ENCODE results near the gene GABBR2.
"Not testable (repeated sequence)": the region's sequence is repeated elsewhere in the genome, so short reads cannot be mapped to it uniquely, and the experiment has no call there.

The GABBR2 gene

DNA sequence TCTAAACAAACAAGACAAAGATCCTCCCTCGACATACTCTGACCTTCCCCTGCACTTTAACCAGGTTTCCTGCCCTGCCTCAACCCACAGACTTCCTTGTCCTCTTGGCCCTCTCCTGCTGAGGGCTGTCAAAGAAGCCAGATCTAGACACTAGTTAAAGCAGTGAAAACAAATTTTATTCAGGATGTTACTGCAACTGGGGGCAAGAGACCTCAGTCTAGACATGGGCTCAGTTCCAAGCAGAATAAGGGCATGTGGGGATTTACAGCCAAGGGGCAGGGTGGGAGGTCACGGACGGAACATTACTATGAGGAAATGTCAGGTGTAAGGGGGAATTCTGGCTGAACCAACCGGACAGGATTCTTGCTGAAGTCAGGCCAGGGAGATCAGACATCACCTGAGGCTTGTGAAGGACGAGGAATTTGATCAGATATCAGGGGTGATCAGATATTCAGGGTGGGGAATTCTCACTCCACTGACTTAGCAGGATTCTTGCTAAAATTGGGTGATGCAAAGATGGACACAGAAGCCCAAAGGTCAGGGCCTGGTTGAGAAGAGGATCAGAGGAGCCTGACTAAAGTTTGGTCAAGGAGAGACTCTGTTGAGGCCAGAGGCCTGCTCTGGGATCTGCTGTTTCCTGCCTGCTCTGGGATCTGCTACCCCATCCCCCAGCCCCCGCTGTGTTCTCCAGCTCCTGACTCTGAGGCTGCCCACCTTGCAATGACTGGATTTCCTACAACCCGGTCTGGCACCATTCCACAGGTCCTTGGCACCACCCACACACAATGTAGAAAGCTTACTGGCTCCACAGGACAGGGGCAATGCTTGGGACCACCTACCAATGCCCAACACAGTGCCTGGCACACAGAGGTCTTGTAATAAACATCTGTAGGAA is 21.5 kb downstream of the GABBR2 start:
- DNase-seq (ENCODE audit: low read depth in 2 of 2): no peak

- DNase-seq (ENCODE audit: low read depth in 2 of 2): not testable (repeated sequence)
These were observed 23.9 kb downstream of the GABBR2 start for GRCh38 chr9:98684816-98685215.

DNA sequence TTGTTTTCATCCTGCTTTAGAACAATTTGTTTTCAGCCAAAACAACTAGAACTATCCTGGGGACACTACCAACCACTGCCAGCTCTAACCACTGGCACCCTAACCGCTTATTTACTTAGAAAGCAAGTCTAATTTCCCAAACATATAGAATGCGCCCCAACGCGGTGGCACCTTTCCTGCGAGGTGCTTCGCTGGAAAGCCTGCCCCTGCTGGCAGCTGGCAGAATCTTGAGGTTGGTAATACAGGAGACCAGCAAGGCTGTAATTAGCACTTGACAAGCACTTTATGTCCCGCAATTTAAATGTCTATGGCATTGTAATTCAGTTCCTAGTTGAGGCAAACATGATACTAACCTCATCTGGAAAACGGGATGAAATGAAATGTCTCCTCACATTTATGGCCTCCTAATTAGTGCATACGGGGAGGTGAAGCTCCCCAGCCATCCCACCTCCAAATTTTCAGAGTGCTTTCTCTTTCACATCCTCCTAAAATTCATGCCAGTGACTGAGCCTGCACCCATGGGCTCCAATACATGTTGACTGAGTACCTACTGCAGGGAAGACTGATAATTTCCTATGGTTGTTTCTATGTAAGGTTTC is 30.4 kb downstream of the GABBR2 start:
- no peak for DNase-seq (ENCODE audit: low read depth in 2 of 2)

- DNase-seq (ENCODE audit: low read depth in 2 of 2): no peak
These were observed 35.1 kb downstream of the GABBR2 start for GRCh38 chr9:98673681-98674080.

DNA sequence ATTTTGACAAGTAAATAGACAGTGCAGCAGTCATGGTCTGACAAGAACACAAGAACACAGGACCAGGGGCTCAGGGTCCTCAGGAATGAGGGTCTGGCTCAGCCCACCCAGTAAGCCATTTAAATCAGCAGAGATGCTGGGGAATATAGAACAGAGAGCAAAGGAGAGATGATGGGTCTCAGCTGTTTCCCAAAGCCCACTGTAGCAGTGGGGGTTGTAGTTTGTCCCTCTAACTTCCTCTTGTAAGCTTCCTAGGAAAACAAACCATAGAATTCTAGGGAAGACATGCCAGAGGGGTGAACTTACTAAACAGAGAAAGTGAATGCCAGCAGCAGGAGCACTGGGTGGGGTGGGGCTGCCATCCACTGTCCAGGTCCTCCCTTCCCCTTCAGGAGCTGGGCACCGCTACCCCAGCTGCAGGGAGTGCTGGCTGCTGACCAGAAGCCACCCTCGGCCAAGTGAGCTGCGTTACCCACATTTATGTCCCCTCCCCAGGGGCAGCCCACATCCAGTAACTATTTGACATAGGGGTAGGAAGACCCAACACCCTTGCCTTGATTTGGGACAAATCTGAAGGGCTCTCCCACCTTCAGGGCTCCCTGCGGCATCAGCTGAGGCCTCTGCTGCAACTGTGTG is 41.6 kb downstream of the GABBR2 start:
- no peak for DNase-seq (ENCODE audit: low read depth in 2 of 2)

- DNase-seq (ENCODE audit: low read depth in 2 of 2): no peak
These were observed 43.2 kb downstream of the GABBR2 start for GRCh38 chr9:98665501-98665900.

GRCh38 chr9:98660541-98660940 is 48.2 kb downstream of the GABBR2 start:
- no peak for DNase-seq (ENCODE audit: low read depth in 2 of 2)

DNA sequence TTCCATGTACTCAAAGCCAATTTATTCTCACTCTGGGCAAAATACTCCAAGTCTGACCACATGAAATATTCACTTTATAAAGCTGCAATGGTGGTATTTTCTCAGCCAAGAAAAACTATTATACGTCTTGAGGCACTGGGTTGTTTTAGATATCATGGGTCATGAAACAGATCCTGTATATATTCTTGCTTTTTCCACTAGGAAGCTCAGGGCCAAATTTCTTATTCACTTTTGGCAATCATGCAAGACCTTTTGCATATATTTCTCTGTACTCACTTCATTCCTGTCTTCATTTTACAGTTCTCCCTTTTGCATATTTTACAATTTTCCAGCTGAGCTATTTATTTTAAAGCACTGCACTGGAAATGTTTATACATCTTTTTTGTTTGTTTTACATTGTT is 49.8 kb downstream of the GABBR2 start:
- DNase-seq (ENCODE audit: low read depth in 2 of 2): no peak

DNA sequence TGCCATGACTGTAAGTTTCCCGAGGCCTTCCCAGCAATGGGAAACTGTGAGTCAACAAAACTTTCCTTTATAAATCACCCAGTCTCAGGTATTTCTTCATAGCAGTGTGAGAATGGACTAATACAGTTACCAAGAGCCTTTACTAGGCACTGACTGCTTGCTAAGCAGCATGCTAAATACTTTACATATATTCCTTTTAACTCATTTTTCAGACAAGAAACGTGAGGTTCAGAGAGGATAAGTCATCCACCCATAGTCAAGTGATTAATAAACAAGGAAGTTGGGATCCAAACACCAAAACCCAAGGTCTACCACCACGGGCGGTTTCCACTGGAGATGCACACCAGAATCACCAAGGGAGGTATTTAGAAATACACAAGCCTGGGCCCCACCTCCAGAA is 50.8 kb downstream of the GABBR2 start:
- no peak for DNase-seq (ENCODE audit: low read depth in 2 of 2)

DNA sequence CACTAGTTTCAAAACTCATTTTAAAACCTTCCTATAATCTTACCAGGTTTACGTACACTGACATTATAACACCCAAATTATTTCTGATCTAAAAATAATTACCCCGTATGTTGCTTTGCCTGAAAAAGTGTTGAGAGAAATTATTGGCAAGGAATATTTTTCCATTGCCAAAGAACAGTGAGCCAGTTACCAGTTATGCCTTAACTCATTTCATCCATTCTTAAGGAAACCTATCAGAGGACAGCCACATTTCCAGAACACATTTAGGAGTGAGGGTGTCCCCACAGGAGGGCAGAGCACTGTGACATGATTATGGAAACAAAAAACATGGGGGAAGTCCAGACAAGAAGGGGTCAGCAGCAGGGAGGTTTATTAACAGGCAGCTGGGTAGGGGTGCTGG is 52.2 kb downstream of the GABBR2 start:
- DNase-seq (ENCODE audit: low read depth in 2 of 2): no peak

GRCh38 chr9:98655428-98655827 is 53.3 kb downstream of the GABBR2 start:
- not testable (repeated sequence) for DNase-seq (ENCODE audit: low read depth in 2 of 2)

DNA sequence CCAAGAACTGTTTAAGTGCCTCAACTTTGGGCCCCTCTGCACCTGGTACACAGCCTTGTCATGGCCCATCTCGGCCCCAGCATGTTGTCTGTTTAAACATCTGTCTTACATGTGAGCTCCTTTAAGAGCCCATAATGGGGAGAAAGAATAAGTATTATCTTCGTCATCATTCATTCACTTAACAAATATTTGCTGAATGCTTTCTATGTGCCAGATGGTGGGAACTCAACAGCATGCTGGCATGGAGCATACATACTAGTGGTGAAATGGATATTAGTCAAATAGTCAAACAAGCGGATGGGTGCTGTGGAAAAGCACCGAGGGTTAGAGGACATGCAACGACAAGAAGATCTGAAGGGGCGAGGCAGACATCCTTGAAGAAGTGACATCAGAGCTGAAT is 54.5 kb downstream of the GABBR2 start:
- no peak for DNase-seq (ENCODE audit: low read depth in 2 of 2)

- no peak for DNase-seq (ENCODE audit: low read depth in 2 of 2)
These were observed 56.0 kb downstream of the GABBR2 start for GRCh38 chr9:98652741-98653140.

- DNase-seq (ENCODE audit: low read depth in 2 of 2): no peak
These were observed 56.4 kb downstream of the GABBR2 start for GRCh38 chr9:98652302-98652701.

DNA sequence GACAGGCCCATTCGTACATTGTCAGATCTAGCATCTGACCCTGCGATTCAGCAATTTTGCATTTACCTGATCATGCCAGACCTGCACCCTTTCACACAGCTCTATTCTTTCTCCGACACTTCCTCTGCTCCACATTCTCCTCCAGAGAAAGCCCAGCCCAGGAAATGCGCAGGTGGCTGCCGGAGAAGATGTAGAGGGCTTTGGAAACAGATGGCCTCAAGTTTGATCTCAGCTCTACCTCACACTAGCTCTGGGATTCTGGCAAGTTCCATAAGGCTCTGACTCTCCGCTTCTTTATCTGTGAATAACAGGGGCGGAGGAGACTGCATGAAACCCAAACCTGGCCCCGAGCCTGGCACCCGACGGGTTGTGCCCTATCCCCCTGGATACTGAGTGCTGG is 61.5 kb downstream of the GABBR2 start:
- DNase-seq (ENCODE audit: low read depth in 2 of 2): no peak

DNA sequence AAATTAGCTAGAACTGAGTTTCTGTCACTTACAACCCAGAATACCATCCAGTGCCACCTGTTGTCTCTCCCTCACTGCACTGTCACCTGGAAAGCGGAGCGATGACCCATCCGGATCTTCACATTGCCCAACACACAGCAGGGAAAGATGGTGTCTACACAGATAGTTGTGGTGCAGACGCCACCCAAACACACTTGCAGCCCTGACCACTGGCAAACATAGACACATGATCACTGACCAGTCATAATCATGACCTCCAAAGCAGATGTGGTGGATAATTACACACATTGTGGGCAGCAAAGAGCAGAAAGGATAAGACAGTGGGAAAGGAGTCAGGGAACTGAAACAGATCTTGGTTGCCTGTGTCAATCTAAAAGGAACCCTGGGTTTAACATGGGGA is 64.7 kb downstream of the GABBR2 start:
- DNase-seq (ENCODE audit: low read depth in 2 of 2): no peak

- no peak for DNase-seq (ENCODE audit: low read depth in 2 of 2)
These were observed 65.9 kb downstream of the GABBR2 start for GRCh38 chr9:98642661-98643312.

DNA sequence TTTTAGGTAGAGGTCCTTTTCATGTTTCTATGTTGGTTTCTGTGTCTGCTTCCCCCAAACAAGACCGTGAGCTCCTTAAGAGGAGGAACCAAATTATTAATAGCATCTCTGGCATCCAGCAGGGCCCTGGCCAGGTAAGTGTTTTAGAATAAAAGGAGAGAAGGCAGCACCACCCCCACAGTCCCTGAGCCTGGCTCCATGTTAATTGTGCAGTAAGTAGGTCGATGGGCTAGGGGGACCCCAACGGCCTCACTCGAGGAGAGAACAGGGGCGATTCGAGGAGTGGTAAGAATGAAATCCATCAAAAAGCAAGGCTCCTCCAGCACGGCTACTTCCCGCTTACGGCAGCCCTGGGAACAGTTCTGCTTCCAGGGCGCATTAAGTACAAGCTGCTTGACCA is 67.0 kb downstream of the GABBR2 start:
- DNase-seq (ENCODE audit: low read depth in 2 of 2): no peak

DNA sequence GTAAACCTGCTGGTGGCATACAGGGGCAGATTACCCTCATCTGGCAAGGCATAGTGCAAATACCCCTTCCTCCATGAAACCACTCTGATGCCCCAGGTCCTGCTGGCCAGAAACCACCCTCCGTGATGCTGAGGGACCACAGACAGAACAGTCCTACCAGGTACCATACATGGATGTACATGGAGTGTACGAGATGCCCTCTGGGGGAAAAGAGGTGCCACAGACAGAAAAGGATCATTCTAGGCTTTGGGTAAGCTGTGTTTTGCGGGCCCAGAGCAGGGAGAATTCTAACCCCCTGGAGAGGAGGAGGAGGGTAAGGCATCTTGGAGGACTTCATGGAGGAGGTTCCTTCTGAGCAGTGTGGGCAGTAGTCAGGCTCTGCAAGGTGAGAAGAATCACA is 68.3 kb downstream of the GABBR2 start:
- no peak for DNase-seq (ENCODE audit: low read depth in 2 of 2)

DNA sequence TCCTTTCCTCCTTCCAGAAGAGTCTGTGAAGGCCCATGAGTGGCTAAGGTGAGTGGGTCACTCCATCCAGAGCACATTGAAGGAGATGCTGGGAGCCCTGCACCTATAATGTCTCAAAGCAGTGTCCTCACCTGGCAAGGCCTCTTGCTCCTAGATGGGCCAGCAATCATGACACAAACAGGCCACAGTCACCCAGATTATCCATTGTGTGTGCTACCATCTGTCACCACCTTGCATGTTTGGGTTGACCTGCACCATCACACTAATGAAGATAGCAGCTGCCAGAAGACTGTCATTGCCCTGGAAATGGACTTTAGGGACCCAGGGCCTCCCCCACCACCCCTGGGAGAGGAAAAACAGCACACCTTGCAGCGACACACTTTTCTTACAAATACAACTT is 69.6 kb downstream of the GABBR2 start:
- DNase-seq (ENCODE audit: low read depth in 2 of 2): no peak

DNA sequence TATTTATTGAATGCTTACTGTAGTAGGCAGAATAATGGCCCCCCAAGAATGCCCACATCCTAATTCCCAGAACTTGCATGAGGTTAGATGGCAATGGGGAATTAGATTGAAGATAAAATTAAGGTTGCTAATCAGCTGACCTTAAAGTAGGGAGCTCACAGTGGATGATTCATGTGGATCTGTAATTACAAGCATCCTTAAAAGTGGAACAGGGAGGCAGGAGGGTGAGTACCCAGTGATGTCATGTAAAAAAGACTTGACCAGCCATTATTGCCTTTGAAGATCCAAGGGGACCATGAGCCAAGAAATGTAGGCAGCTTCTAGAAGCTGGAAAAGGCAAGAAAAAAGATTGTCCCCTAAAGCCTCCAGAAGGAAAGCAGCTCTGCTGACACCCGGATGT is 71.4 kb downstream of the GABBR2 start:
- DNase-seq (ENCODE audit: low read depth in 2 of 2): no peak

DNA sequence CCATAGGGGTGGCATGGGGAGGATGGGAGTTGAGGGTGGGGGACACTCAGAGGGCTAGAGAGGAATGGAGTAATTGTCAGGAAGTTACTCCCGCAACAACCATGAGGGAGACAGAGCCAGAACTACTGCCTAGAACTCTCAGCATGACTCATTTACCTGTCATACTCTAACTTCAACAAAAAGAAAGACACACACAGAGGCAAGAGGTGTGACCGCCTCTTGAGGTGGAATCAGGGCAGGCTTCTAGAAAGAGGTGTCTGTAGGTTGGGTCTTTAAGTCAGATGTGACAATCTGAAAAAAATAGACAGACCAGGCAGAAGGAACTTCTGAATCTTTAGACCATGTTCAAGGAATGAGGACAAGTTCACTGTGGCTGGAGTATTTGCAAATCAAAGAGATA is 73.4 kb downstream of the GABBR2 start:
- DNase-seq (ENCODE audit: low read depth in 2 of 2): no peak
